ENCODE results near the gene SPNS3. TPM values are rescaled to one million over a fixed set of nuclear protein-coding genes. Genes with fewer than 3 reads are reported as not detected.

The SPNS3 gene
- total RNA-seq, 4 donors from 2014 or later: 1.7 TPM; not detected in 3

- TF ChIP-seq, protein P1, sequence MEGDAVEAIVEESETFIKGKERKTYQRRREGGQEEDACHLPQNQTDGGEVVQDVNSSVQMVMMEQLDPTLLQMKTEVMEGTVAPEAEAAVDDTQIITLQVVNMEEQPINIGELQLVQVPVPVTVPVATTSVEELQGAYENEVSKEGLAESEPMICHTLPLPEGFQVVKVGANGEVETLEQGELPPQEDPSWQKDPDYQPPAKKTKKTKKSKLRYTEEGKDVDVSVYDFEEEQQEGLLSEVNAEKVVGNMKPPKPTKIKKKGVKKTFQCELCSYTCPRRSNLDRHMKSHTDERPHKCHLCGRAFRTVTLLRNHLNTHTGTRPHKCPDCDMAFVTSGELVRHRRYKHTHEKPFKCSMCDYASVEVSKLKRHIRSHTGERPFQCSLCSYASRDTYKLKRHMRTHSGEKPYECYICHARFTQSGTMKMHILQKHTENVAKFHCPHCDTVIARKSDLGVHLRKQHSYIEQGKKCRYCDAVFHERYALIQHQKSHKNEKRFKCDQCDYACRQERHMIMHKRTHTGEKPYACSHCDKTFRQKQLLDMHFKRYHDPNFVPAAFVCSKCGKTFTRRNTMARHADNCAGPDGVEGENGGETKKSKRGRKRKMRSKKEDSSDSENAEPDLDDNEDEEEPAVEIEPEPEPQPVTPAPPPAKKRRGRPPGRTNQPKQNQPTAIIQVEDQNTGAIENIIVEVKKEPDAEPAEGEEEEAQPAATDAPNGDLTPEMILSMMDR (IDR thresholded peaks at IDR 0.05; ENCODE audit: low read depth): no peak
Observed at GRCh38 chr17:4519361-4519788, 85.6 kb downstream of the SPNS3 start.

GRCh38 chr17:4520060-4520893, 86.5 kb downstream of the SPNS3 start:
- TF ChIP-seq, protein P1 (IDR thresholded peaks at IDR 0.05; ENCODE audit: low read depth): no peak

DNA sequence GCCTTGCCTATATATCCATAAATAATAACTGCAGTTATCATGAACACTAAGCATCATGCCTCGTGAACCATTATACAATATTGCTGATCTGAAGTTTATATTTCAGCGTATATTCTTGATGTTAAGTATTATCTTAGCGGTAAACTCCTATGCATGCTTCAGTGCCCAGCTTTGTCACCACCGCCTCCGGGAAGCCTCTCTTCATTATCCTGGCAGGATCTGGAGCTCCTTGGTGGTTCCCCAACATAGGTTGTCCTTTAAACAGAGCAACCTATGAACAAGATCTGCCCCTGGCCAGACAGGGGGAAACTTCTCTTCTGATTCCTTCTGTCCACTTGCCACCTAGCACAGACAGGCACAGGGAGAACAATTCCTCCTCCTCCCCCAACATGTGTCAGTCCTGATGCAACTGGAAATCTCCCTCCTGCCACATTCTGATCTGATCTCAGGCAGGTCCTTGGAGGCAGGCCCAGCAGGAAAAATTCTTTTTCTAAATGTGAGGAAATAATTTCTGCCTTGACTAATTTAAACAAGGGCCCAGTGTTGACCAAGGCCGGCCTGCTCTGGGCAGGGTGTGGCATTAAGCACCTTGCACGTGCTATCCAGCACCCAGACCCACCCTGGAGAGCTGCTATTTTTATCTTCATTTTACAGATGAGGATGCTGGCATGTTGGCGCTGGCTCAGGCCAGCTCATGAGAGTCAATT, 87.3 kb downstream of the SPNS3 start:
- TF ChIP-seq, protein P1 (IDR thresholded peaks at IDR 0.05; ENCODE audit: low read depth): no peak

DNA sequence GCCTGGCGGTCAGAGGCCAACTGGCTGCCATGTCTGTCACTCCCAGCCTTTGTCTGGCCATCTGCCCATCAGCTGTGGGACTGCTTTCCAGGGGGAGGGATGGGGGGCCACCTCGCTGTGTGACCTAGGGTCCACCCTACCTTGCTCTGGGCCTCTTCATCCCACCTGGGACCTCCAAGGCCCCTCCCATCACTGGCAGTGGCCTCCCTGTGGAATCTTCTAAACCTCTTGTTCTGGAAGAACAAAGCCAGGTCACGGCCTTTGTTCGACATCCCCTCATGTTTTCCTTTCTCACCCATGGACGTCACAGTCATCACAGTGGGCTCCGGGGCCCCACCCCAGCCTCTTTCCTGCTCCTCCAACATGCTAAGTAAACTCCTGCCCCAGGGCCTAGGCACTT, 88.9 kb downstream of the SPNS3 start:
- TF ChIP-seq, protein P1 (IDR thresholded peaks at IDR 0.05; ENCODE audit: low read depth): no peak

DNA sequence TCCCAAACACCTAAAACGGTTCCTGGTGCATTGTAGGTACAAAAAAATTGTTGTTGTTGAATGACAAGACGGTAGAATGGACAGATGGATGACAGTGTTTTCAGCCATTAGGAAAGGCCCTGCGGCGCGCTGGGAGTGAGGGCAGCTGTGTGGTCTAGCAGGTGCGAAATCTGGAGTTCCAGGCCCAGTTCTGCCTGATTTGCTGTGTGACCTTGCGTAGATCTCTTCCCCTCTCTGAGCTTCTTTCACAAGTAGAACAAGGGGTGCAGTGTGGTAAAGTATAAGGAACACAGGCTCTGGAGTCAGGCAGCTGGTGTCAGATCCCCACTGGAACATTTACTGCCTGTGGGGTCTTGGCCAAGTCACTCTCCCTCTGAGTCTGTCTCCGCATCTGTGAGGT, 90.2 kb downstream of the SPNS3 start:
- TF ChIP-seq, protein P1 (IDR thresholded peaks at IDR 0.05; ENCODE audit: low read depth): no peak

DNA sequence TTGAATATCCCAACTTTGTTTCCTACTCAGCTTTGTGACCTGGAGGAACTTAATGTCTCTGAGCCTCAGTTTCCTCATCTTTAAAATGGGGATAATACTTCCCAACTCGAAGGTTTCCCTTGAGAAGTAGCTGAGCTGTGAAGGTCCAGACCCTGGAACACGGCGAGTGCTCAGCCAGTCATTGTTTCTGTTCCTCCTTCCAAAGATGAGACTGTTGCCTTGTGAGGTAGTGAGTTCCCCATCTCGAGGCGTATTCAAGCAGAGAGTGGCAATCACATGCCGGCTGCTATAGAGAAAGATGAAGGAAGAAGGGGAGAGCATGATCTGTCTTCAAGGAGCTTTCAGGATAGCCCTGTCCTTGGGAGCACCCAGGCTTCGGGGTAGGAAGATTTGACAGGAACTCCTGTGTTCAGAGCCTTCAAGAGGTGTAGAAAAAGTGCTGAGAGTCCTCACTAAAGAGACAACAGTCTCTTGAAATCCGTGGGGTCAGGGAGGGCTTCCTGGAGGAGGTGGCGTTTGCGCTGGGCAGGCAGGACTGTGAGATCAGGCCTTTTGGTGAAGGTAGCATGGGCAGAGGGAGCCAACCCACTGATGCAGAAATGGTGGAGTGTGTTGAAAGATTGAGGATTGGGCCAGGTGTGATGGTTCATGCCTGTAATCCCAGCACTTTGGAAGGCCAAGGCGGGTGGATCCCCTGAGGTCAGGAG, 92.1 kb downstream of the SPNS3 start:
- TF ChIP-seq, protein P1 (IDR thresholded peaks at IDR 0.05; ENCODE audit: low read depth): no peak

DNA sequence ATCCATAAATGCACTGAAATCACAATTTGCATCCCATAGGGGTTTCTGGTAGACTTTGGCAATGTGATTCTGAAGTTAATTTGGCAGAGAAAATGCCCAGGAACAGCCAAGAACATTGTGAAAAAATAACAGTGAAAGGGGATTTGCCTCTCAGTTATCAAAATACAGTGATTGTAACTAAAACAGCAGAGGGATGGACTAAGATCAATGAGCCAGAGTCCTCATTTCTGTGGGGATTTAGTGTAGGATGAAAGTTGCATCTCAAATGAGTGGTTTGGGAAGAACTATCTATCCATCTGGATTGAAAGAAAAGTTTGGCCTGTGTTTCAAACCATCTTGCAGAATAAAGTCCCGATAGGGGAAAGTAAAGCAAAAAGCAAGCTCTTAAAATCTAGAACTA, 93.4 kb downstream of the SPNS3 start:
- TF ChIP-seq, protein P1 (IDR thresholded peaks at IDR 0.05; ENCODE audit: low read depth): no peak
